GM12892 (cell line): ENCODE measurements around the gene SAMD4A.

Experiments
- POLR2A ChIP-seq: IDR thresholded peaks from 2 replicates; pipeline ENCODE4 v1.6.1; 2011; ENCODE audit warnings: low read depth, low read length, control low read depth
- TAF1 ChIP-seq: IDR thresholded peaks from 2 replicates; pipeline ENCODE4 v1.6.1; 2011; ENCODE audit warnings: low read depth, mild to moderate bottlenecking, control low read depth, low read length, borderline replicate concordance

DNA sequence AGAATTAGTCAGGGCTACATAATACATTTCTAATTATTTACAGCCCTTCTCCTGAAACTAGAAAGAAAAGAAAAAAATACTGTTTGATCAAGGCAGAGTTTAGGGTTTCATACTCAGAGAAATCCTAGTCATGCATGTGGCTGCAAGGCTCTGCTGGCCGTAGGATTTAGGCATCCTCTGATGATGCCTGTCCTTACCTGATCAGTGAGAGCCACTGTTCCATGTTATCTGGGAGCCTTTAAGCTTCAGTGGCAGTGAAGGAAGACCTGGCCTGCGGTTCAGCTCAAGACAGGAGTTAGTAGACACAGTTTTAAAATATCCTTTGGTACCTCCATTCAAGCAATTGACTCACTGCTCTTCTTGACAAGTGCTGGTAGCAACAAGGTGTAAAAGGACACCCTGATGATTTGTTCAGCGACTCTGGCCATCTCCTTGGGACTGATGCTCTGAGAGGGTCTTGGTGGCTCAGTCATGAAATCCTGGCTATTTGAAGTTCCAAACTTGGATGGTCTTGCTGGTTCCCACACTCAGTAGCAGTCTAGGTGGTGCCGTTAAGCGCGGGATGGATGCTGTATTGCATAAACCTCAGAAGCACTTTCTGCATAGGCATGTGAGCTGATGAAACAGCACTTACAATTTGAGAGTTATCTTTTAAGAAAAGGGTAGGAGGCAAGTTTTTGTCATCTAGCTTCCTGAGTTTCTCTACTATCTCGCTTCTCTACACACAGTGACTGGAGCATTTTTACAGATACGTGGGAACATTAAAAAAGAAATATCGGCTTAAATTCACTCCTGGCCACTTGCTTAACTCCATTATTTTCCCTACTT is 162.0 kb downstream of the SAMD4A start:
- TF ChIP-seq TAF1 (no peak), POLR2A (no peak)
